A673 (cell line): Measurements from ENCODE around the gene KRTAP5-3.

ENCODE experiments used
- CTCF ChIP-seq: fragments of 300-800, 200-600 bp; sonication (generic); conservative IDR thresholded peaks from 2 replicates; pipeline ENCODE4 v1.5.1; 2017; ENCODE audit warnings: low read depth, mild to moderate bottlenecking, antibody characterized with exemption, low read length, moderate library complexity, mixed read lengths
- EZH2 ChIP-seq: fragments of 200-600 bp; sonication (generic); IDR thresholded peaks from 2 replicates; pipeline ENCODE4 v1.6.1; 2017; ENCODE audit warnings: borderline replicate concordance, low read depth, mild to moderate bottlenecking, mixed read lengths, antibody characterized with exemption, low read length; ENCODE audit not compliant: poor library complexity, severe bottlenecking

GRCh38 chr11:1561266-1561665 lies 47.0 kb downstream of the KRTAP5-3 start:
- TF ChIP-seq CTCF, result no peak
- TF ChIP-seq EZH2, result no peak
